Lung (tissue), 12 donors: Measurements from ENCODE around the gene SEPTIN5. TPM values are rescaled to one million over a fixed set of nuclear protein-coding genes. Genes with fewer than 3 reads are reported as not detected.

Experiments
- ATAC-seq: fragments of 200-7000 bp; cut with Tn5 transposase; one replicate; pipeline ENCODE4 v1.9.1; 2020; ENCODE audit warnings: moderate number of reproducible peaks; ENCODE audit not compliant: insufficient read depth, low FRiP score
- DNase-seq, 3 donors: peaks; one replicate each; pipeline ENCODE4 v3.0.0-alpha.2; 2013 to 2017
- H3K27ac ChIP-seq, 2 donors: one replicate each; pipeline ENCODE4 v1.5.1; 2013; ENCODE audit warnings: mild to moderate bottlenecking in 2 of 2, moderate library complexity in 2 of 2, control low read depth in 1 of 2, inconsistent platforms in 1 of 2, low read depth in 1 of 2, low read length in 1 of 2
- H3K27me3 ChIP-seq, 3 donors: one replicate each; pipeline ENCODE4 v1.5.1; 2013; ENCODE audit warnings: low read length in 2 of 3; ENCODE audit not compliant: control insufficient read depth in 3 of 3, insufficient read depth in 3 of 3
- H3K36me3 ChIP-seq, 4 donors: one replicate each; pipeline ENCODE4 v1.5.1; 2013; ENCODE audit warnings: low read length in 4 of 4, mild to moderate bottlenecking in 1 of 4, moderate library complexity in 1 of 4; ENCODE audit not compliant: control insufficient read depth in 4 of 4, insufficient read depth in 4 of 4
- H3K4me1 ChIP-seq, 5 donors: one replicate each; pipeline ENCODE4 v1.5.1; 2013; ENCODE audit warnings: low read length in 5 of 5, mild to moderate bottlenecking in 2 of 5, moderate library complexity in 1 of 5; ENCODE audit not compliant: control insufficient read depth in 5 of 5, insufficient read depth in 5 of 5
- H3K4me3 ChIP-seq: one replicate; pipeline ENCODE4 v1.5.1; 2013; ENCODE audit warnings: mild to moderate bottlenecking, control low read depth, moderate library complexity
- H3K9ac ChIP-seq, 2 donors: one replicate each; pipeline ENCODE4 v1.5.1; 2013; ENCODE audit warnings: low read length in 2 of 2, control low read depth in 1 of 2; ENCODE audit not compliant: insufficient read depth in 1 of 2
- H3K9me3 ChIP-seq, 4 donors: one replicate each; pipeline ENCODE4 v1.5.1; 2013; ENCODE audit warnings: low read length in 3 of 4, mild to moderate bottlenecking in 1 of 4, moderate library complexity in 1 of 4; ENCODE audit not compliant: control insufficient read depth in 4 of 4, insufficient read depth in 3 of 4
- CTCF ChIP-seq: IDR thresholded peaks from 2 replicates; pipeline ENCODE4 v1.5.1; 2012; ENCODE audit warnings: mild to moderate bottlenecking; ENCODE audit errors: control extremely low read depth, extremely low read depth
- WGBS, 2 donors: extraction: QIAGEN DNeasy Blood & Tissue Kit; methylation state at CpG; one replicate each; pipeline ENCODE4 v1.1.7; 2013; 5-methylcytosine and 5-hydroxymethylcytosine counted together
- polyA plus RNA-seq, 2 donors: library from polyadenylated mRNA; stranded (reverse); fragments of 200-250 nt; gene quantifications; one replicate each; pipeline ENCODE4 v1.2.1, GENCODE V29; 2013
- total RNA-seq, 2 donors: library from RNA; depleted of rRNA in 1 of 2; stranded (reverse); fragments of >200 nt in 1 of 2; gene quantifications; one replicate each; pipeline ENCODE4 v1.2.1, GENCODE V29; 2014 to 2021
- donor health status: control.
- donor health status: control.
- donor health status: Bipolar disorder and iron deficiency.
- donor health status: healthy.
- donor health status: DM: yes; HTN: yes; CAD: no.

The SEPTIN5 gene
- total and polyA plus RNA-seq, 4 donors: 10.4 to 32.5 (median 14.2) TPM

GRCh38 chr22:19759427-19760057, 45.2 kb downstream of the SEPTIN5 start:
- no peaks in the 10 kb centered on the region for H3K36me3 ChIP-seq
- WGBS, 2 donors: 5 to 7% methylated on average over 40 to 43 of the region's 43 CpGs
- no peak overlapping the region for H3K27ac ChIP-seq
- H3K9ac ChIP-seq: no peak overlapping the region
- peaks cover 0 to 3% (median 0%) of the 10 kb centered on the region in 4 donors for H3K9me3 ChIP-seq
- peaks cover 7 to 76% (median 53%) of the 10 kb centered on the region in 3 donors for H3K27me3 ChIP-seq
- TF ChIP-seq CTCF: no peak
- ATAC-seq: no peak
- no peak overlapping the region for H3K4me3 ChIP-seq
- H3K4me1 ChIP-seq: peaks cover 0 to 22% (median 0%) of the 10 kb centered on the region in 5 donors
- no peak for DNase-seq

- no peak for ATAC-seq
- peaks cover 5 to 78% (median 55%) of the 10 kb centered on the region in 3 donors for H3K27me3 ChIP-seq
- H3K4me3 ChIP-seq: no peak within 1 kb of the TSS
- H3K27ac ChIP-seq: no peak within 1 kb of the TSS
- 5% methylated on average over 24 to 64 of the region's 79 CpGs for WGBS, 2 donors
- TF ChIP-seq CTCF: no peak
- H3K9me3 ChIP-seq: peaks cover 0 to 3% (median 0%) of the 10 kb centered on the region in 4 donors
- H3K9ac ChIP-seq: no peak within 1 kb of the TSS
- H3K36me3 ChIP-seq: no peaks in the 10 kb centered on the region
- DNase-seq: no peak
- H3K4me1 ChIP-seq: peaks cover 0 to 19% (median 0%) of the 10 kb centered on the region in 5 donors
Observed at GRCh38 chr22:19760058-19760950, 46.0 kb downstream of the SEPTIN5 start, which contains the start of gene TBX1. TSS of gene TBX1 (plus strand) at chr22:19760778. CDS start at chr22:19760844, 66 bp downstream.

- Histone ChIP-seq H3K27me3 (peaks cover 5 to 77% (median 55%) of the 10 kb centered on the region in 3 donors), H3K36me3 (no peaks in the 10 kb centered on the region), H3K9ac (no peak overlapping the region), H3K4me3 (no peak overlapping the region), H3K9me3 (peaks cover 0 to 3% (median 0%) of the 10 kb centered on the region in 4 donors), H3K27ac (no peak overlapping the region), H3K4me1 (peaks cover 0 to 16% (median 0%) of the 10 kb centered on the region in 5 donors)
- TF ChIP-seq CTCF: no peak
- ATAC-seq (no peak), DNase-seq (no peak)
- 7 to 9% methylated on average over 46 to 117 of the region's 117 CpGs for WGBS, 2 donors
Observed at GRCh38 chr22:19760951-19761724, 46.8 kb downstream of the SEPTIN5 start.
